Ishikawa (cell line): ENCODE measurements around the gene ZNF556.

Experiments used
- CEBPB ChIP-seq: IDR thresholded peaks from 2 replicates; pipeline ENCODE4 v1.6.1; 2012
- CREB1 ChIP-seq: IDR thresholded peaks from 2 replicates; pipeline ENCODE4 v1.6.1; 2012; ENCODE audit warnings: low read depth
- EGR1 ChIP-seq: IDR thresholded peaks from 2 replicates; pipeline ENCODE4 v1.6.1; 2012
- EP300 ChIP-seq: IDR thresholded peaks from 2 replicates; pipeline ENCODE4 v1.6.1; 2012; ENCODE audit warnings: borderline replicate concordance
- FOXM1 ChIP-seq: IDR thresholded peaks from 2 replicates; pipeline ENCODE4 v1.6.1; 2012; ENCODE audit warnings: low read depth, borderline replicate concordance
- NFIC ChIP-seq: IDR thresholded peaks from 2 replicates; pipeline ENCODE4 v1.6.1; 2012
- RAD21 ChIP-seq: IDR thresholded peaks from 2 replicates; pipeline ENCODE4 v1.6.1; 2012; ENCODE audit warnings: low read depth
- TAF1 ChIP-seq: IDR thresholded peaks from 2 replicates; pipeline ENCODE4 v1.6.1; 2012; ENCODE audit warnings: low read depth, mild to moderate bottlenecking
- TCF12 ChIP-seq: IDR thresholded peaks from 2 replicates; pipeline ENCODE4 v1.6.1; 2012; ENCODE audit warnings: low read depth
- TEAD4 ChIP-seq: IDR thresholded peaks from 2 replicates; pipeline ENCODE4 v1.6.1; 2012
- YY1 ChIP-seq: IDR thresholded peaks from 2 replicates; pipeline ENCODE4 v1.6.1; 2012; ENCODE audit warnings: low read depth
- ZBTB7A ChIP-seq: IDR thresholded peaks from 2 replicates; pipeline ENCODE4 v1.6.1; 2012; ENCODE audit warnings: low read depth
- TF ChIP-seq, protein P1 (sequence below): IDR thresholded peaks from 2 replicates; pipeline ENCODE4 v1.6.1; 2012; ENCODE audit warnings: low read depth, mild to moderate bottlenecking
- TF ChIP-seq, protein P2 (sequence below): IDR thresholded peaks from 2 replicates; pipeline ENCODE4 v1.6.1; 2012
- TF ChIP-seq, protein P3 (sequence below): IDR thresholded peaks from 2 replicates; pipeline ENCODE4 v1.6.1; 2012

Gene ZNF556

DNA sequence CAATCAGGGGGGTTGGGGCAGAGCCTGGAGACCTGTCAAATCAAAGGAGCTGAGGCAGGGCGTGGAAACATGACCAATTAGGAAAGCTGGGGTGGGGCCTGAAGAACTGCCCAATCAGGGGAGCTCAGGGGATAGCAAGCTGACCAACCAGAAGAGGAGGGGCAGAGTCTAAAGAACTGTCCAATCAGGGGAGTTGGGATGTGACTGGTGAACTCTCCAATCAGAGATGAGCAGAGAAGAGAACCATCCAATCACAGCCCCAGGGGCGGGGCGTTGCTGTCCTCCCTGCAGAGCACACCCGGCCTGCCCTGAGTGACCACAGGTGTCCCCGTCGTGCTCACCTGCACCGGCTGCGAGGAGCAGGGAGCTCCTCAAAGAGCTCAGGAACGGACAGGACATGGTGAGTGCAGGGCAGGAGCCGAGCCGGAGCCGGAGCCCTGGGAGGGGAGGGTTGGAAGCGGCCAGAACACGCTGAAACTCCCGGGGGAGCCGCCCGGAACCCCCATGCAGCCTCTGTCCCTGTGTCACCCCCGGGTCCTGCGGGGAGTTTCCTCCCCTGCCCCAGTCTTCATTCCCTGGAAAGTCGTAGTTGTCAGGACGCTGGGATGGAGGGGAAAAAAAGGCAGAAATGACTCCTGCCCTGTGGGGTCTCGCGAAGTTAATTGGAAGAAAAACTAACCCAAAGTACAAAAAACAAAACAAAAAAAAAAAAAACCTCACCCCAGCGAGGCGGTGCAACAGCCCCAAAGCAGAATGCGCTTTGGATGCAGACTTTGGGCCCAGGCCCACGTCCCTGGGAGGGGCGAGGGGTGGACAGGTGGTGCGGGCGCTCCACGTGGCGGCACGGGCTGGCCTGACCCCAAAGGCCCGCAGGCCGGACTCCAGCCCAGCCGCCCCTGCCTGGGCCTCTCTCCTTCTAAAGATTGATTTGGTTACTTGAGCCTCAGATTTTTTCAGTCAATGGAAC lies at the start of gene ZNF556:
Gene ZNF556, plus strand, starts transcription at position 311 of the 967 bp plus-strand sequence. Its CDS starts 87 bp downstream, at position 398.
- no peak for TF ChIP-seq TCF12
- TF ChIP-seq, protein P1, sequence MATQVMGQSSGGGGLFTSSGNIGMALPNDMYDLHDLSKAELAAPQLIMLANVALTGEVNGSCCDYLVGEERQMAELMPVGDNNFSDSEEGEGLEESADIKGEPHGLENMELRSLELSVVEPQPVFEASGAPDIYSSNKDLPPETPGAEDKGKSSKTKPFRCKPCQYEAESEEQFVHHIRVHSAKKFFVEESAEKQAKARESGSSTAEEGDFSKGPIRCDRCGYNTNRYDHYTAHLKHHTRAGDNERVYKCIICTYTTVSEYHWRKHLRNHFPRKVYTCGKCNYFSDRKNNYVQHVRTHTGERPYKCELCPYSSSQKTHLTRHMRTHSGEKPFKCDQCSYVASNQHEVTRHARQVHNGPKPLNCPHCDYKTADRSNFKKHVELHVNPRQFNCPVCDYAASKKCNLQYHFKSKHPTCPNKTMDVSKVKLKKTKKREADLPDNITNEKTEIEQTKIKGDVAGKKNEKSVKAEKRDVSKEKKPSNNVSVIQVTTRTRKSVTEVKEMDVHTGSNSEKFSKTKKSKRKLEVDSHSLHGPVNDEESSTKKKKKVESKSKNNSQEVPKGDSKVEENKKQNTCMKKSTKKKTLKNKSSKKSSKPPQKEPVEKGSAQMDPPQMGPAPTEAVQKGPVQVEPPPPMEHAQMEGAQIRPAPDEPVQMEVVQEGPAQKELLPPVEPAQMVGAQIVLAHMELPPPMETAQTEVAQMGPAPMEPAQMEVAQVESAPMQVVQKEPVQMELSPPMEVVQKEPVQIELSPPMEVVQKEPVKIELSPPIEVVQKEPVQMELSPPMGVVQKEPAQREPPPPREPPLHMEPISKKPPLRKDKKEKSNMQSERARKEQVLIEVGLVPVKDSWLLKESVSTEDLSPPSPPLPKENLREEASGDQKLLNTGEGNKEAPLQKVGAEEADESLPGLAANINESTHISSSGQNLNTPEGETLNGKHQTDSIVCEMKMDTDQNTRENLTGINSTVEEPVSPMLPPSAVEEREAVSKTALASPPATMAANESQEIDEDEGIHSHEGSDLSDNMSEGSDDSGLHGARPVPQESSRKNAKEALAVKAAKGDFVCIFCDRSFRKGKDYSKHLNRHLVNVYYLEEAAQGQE: no peak
- TF ChIP-seq RAD21: no peak
- TF ChIP-seq NFIC: no peak
- TF ChIP-seq, protein P2, sequence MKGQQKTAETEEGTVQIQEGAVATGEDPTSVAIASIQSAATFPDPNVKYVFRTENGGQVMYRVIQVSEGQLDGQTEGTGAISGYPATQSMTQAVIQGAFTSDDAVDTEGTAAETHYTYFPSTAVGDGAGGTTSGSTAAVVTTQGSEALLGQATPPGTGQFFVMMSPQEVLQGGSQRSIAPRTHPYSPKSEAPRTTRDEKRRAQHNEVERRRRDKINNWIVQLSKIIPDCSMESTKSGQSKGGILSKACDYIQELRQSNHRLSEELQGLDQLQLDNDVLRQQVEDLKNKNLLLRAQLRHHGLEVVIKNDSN: no peak
- TF ChIP-seq TAF1: peak; percentile 24; the same call in 1 of the 2 replicates
- TF ChIP-seq YY1: no peak
- TF ChIP-seq FOXM1: no peak
- no peak for TF ChIP-seq EP300
- TF ChIP-seq ZBTB7A: no peak
- no peak for TF ChIP-seq TEAD4
- TF ChIP-seq CEBPB: no peak
- TF ChIP-seq, protein P3, sequence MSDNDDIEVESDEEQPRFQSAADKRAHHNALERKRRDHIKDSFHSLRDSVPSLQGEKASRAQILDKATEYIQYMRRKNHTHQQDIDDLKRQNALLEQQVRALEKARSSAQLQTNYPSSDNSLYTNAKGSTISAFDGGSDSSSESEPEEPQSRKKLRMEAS: peak; percentile 71
- no peak for TF ChIP-seq CREB1
- no peak for TF ChIP-seq EGR1

- TF ChIP-seq TCF12 (0 out of 2 replicates have a peak, but pooled peaks have one; percentile 57), YY1 (peak; percentile 74), ZBTB7A (peak; percentile 66), TAF1 (peak; percentile 63; the same call in 1 of the 2 replicates), EP300 (0 out of 2 replicates have a peak, but pooled peaks have one; percentile 30), FOXM1 (no peak), NFIC (no peak), RAD21 (peak; percentile 39; the same call in 1 of the 2 replicates)
- TF ChIP-seq, protein P2: peak; percentile 50
- TF ChIP-seq, protein P3: peak; percentile 69
These were observed 47.5 kb upstream of the ZNF556 start, which contains the start of gene ZNF554 for GRCh38 chr19:2819540-2820111. Gene ZNF554 (plus strand): TSS chr19:2819868. CDS start chr19:2820072, 204 bp downstream.

DNA sequence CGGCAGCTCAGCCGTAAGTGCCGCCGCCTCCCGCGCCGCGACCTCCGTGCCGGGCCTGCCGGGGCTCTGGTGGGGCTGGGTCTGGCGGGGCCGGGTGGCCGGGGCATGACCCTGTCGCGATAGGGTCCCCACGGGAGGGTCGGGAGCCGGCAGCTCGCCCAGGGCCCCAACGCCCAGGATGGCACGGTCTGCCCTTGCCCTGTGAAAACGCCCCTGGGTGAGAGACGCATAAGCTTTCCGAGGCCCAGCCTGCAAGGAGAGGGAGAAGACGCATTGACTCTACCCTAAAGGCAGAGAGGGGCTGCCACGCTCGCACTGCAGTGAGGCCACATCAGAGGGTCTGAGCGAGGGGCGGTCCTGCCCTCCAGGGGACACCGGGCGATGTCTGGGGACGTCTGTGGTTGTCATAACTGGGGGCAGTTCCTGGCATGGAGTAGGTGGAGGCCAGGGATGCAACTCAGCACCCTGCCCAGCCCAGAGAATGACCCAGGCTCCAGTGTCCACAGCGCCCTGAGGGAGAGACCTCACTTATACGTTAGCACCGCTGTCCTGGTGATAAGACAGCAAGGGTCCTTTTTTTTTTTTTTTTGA lies 46.9 kb upstream of the ZNF556 start:
- TF ChIP-seq, protein P3: no peak
- TF ChIP-seq EP300 (no peak), EGR1 (no peak), TAF1 (no peak), RAD21 (no peak), ZBTB7A (peak; percentile 23; the same call in 1 of the 2 replicates), FOXM1 (no peak)

DNA sequence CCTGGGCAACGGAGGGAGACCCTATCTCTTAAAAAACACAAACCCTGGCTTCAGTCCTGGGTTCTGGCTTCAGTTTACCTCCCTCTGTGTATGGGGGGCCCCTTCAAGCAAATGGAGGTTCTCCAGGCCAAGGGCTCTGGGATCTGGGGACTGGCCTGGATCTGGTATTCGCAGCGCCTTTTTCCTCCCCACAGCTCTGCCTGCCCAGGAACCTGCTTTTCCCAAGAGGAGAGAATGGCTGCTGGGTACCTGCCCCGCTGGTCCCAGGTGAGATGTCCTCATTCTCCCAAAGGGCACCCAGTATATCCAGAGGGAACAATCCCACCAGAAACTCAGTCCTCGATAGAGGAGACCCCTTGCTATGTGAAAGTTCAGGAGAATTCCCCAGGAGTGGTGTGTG lies 44.3 kb upstream of the ZNF556 start:
- TF ChIP-seq ZBTB7A (no peak), CEBPB (no peak)

GRCh38 chr19:2823646-2824045 lies 43.5 kb upstream of the ZNF556 start:
- no peak for TF ChIP-seq FOXM1
- TF ChIP-seq CEBPB: no peak
- TF ChIP-seq TAF1: no peak
- TF ChIP-seq NFIC: no peak
- TF ChIP-seq YY1: no peak
- no peak for TF ChIP-seq EGR1
- TF ChIP-seq, protein P1: no peak
- no peak for TF ChIP-seq RAD21
- TF ChIP-seq CREB1: no peak
- no peak for TF ChIP-seq TCF12
- TF ChIP-seq ZBTB7A: no peak
- TF ChIP-seq, protein P3: no peak
- no peak for TF ChIP-seq EP300
